ENCODE data around the gene ZKSCAN2.

ZKSCAN2 gene

GRCh38 chr16:25257470-25257955 is at the start of gene ZKSCAN2:
Gene ZKSCAN2, minus strand, starts transcription at chr16:25257845. Its CDS starts 718 bp downstream, at chr16:25257127.
- peak within 1 kb of the TSS; percentile 87 for H3K4me3 ChIP-seq (ENCODE audit: low read depth, low read length)

- no peak overlapping the region for H3K4me3 ChIP-seq (ENCODE audit: low read depth, low read length)
These were observed 42.3 kb upstream of the ZKSCAN2 start for GRCh38 chr16:25299792-25300590.

- no peak overlapping the region for H3K4me3 ChIP-seq (ENCODE audit: low read depth, low read length)
These were observed 40.7 kb upstream of the ZKSCAN2 start for GRCh38 chr16:25298165-25298872.

- H3K4me3 ChIP-seq (ENCODE audit: low read depth, low read length) = no peak overlapping the region
These were observed 39.6 kb upstream of the ZKSCAN2 start for GRCh38 chr16:25297151-25297787.

GRCh38 chr16:25291580-25291979 is 33.9 kb upstream of the ZKSCAN2 start:
- no peak overlapping the region for H3K4me3 ChIP-seq (ENCODE audit: low read depth, low read length)

- no peak overlapping the region for H3K4me3 ChIP-seq (ENCODE audit: low read depth, low read length)
These were observed 31.8 kb upstream of the ZKSCAN2 start for GRCh38 chr16:25289466-25289865.

- no peak overlapping the region for H3K4me3 ChIP-seq (ENCODE audit: low read depth, low read length)
These were observed 21.8 kb upstream of the ZKSCAN2 start for GRCh38 chr16:25279491-25279890.

- no peak overlapping the region for H3K4me3 ChIP-seq (ENCODE audit: low read depth, low read length)
These were observed 13.8 kb upstream of the ZKSCAN2 start for GRCh38 chr16:25271421-25271820.

- H3K4me3 ChIP-seq (ENCODE audit: low read depth, low read length) = no peak overlapping the region
These were observed 12.9 kb upstream of the ZKSCAN2 start for GRCh38 chr16:25270577-25270976.

GRCh38 chr16:25269879-25270278 is 12.2 kb upstream of the ZKSCAN2 start:
- no peak overlapping the region for H3K4me3 ChIP-seq (ENCODE audit: low read depth, low read length)

- no peak overlapping the region for H3K4me3 ChIP-seq (ENCODE audit: low read depth, low read length)
These were observed 8.3 kb upstream of the ZKSCAN2 start for GRCh38 chr16:25265968-25266367.

GRCh38 chr16:25264597-25264996 is 7.0 kb upstream of the ZKSCAN2 start:
- H3K4me3 ChIP-seq (ENCODE audit: low read depth, low read length) = no peak overlapping the region

- H3K4me3 ChIP-seq (ENCODE audit: low read depth, low read length) = no peak overlapping the region
These were observed 2.8 kb upstream of the ZKSCAN2 start for GRCh38 chr16:25260416-25260815.

- peak overlapping the region; percentile 87 for H3K4me3 ChIP-seq (ENCODE audit: low read depth, low read length)
These were observed 1.2 kb upstream of the ZKSCAN2 start for GRCh38 chr16:25258861-25259179.

GRCh38 chr16:25257956-25258860 is 563 bp upstream of the ZKSCAN2 start:
- peak overlapping the region; percentile 87 for H3K4me3 ChIP-seq (ENCODE audit: low read depth, low read length)

GRCh38 chr16:25256695-25257469 is 763 bp downstream of the ZKSCAN2 start:
- peak overlapping the region; percentile 52 for H3K4me3 ChIP-seq (ENCODE audit: low read depth, low read length)

- no peak overlapping the region for H3K4me3 ChIP-seq (ENCODE audit: low read depth, low read length)
These were observed 4.3 kb downstream of the ZKSCAN2 start for GRCh38 chr16:25253322-25253721.

- H3K4me3 ChIP-seq (ENCODE audit: low read depth, low read length) = no peak overlapping the region
These were observed 7.2 kb downstream of the ZKSCAN2 start for GRCh38 chr16:25250467-25250866.

GRCh38 chr16:25235991-25236390 is 21.7 kb downstream of the ZKSCAN2 start:
- no peak overlapping the region for H3K4me3 ChIP-seq (ENCODE audit: low read depth, low read length)

- no peak overlapping the region for H3K4me3 ChIP-seq (ENCODE audit: low read depth, low read length)
These were observed 29.3 kb downstream of the ZKSCAN2 start for GRCh38 chr16:25228372-25228771.

Data from iPS-11a (cell line).